A673 (cell line): ENCODE results near the gene MSANTD1. TPM values are rescaled to one million over a fixed set of nuclear protein-coding genes. Genes with fewer than 3 reads are reported as not detected.

ENCODE experiments used
- BruUV-seq: library from RNA; stranded (reverse); fragments of 400-500 nt; replicated peaks from 2 replicates; lab custom pipeline; 2021; lab: Mats Ljungman, UMichigan
- CTCF ChIA-PET: fragments of 300-600 bp; sonication (Branson Sonifier 250); formaldehyde crosslinking; loops from one replicate; lab custom pipeline; 2022; ENCODE audit warnings: antibody characterized with exemption; lab: Charles Lee
- POLR2A ChIA-PET: fragments of 300-600 bp; sonication (Branson Sonifier 250); formaldehyde crosslinking; loops from one replicate; lab custom pipeline; 2022; ENCODE audit warnings: antibody characterized with exemption; ENCODE audit not compliant: low non-redundant PET; lab: Charles Lee
- DNase-seq: peaks from one replicate; pipeline ENCODE4 v3.0.0-alpha.2; 2015; ENCODE audit warnings: low spot score
- H3K27ac ChIP-seq: fragments of 200-600 bp; sonication (generic); 2 replicates; pipeline ENCODE4 v1.5.1; 2016; ENCODE audit warnings: mixed run types, low read depth, mild to moderate bottlenecking, mixed read lengths, antibody characterized with exemption, low read length; ENCODE audit not compliant: poor library complexity, severe bottlenecking
- H3K27me3 ChIP-seq: fragments of 200-600 bp; sonication (generic); replicated peaks from 2 replicates; pipeline ENCODE4 v1.6.1; 2017; ENCODE audit warnings: mixed run types, low read depth, mild to moderate bottlenecking, mixed read lengths, antibody characterized with exemption, low read length; ENCODE audit not compliant: insufficient read depth, poor library complexity
- H3K36me3 ChIP-seq: fragments of 200-600 bp; sonication (generic); 2 replicates; pipeline ENCODE4 v1.6.1; 2016; ENCODE audit warnings: mixed run types, mild to moderate bottlenecking, mixed read lengths, antibody characterized with exemption, low read length; ENCODE audit not compliant: insufficient read depth, poor library complexity, severe bottlenecking
- H3K4me1 ChIP-seq: fragments of 200-600 bp; sonication (generic); 2 replicates; pipeline ENCODE4 v1.6.1; 2017; ENCODE audit warnings: mixed run types, mild to moderate bottlenecking, mixed read lengths, antibody characterized with exemption, low read length; ENCODE audit not compliant: insufficient read depth, poor library complexity, severe bottlenecking
- H3K4me3 ChIP-seq: fragments of 200-600 bp; sonication (generic); 2 replicates; pipeline ENCODE4 v1.5.1; 2016; ENCODE audit warnings: low read depth, mixed run types, mild to moderate bottlenecking, mixed read lengths, low read length; ENCODE audit not compliant: poor library complexity, severe bottlenecking
- H3K9me3 ChIP-seq: fragments of 200-600 bp; sonication (generic); 2 replicates; pipeline ENCODE4 v1.6.1; 2016; ENCODE audit warnings: mixed run types, low read depth, mild to moderate bottlenecking, mixed read lengths, antibody characterized with exemption, low read length; ENCODE audit not compliant: poor library complexity, severe bottlenecking
- EZH2 ChIP-seq: fragments of 200-600 bp; sonication (generic); IDR thresholded peaks from 2 replicates; pipeline ENCODE4 v1.6.1; 2017; ENCODE audit warnings: borderline replicate concordance, low read depth, mild to moderate bottlenecking, mixed read lengths, antibody characterized with exemption, low read length; ENCODE audit not compliant: poor library complexity, severe bottlenecking
- intact Hi-C: fragments of 100-400 bp; cut with micrococcal nuclease; formaldehyde crosslinking; loops from one replicate; pipeline ENCODE4 v1.10.0; 2022; ENCODE audit not compliant: unreplicated experiment
- total RNA-seq: library from RNA; stranded (reverse); gene quantifications from 2 replicates; pipeline ENCODE4 v1.2.3, GENCODE V29; 2021
- TF ChIP-seq, protein P1 (sequence below): fragments of 300-800, 200-600 bp; sonication (generic); conservative IDR thresholded peaks from 2 replicates; pipeline ENCODE4 v1.5.1; 2017; ENCODE audit warnings: low read depth, mild to moderate bottlenecking, antibody characterized with exemption, low read length, moderate library complexity, mixed read lengths

The MSANTD1 gene
- total RNA-seq, 1 experiment from 2014 or later: 2.3 TPM

DNA sequence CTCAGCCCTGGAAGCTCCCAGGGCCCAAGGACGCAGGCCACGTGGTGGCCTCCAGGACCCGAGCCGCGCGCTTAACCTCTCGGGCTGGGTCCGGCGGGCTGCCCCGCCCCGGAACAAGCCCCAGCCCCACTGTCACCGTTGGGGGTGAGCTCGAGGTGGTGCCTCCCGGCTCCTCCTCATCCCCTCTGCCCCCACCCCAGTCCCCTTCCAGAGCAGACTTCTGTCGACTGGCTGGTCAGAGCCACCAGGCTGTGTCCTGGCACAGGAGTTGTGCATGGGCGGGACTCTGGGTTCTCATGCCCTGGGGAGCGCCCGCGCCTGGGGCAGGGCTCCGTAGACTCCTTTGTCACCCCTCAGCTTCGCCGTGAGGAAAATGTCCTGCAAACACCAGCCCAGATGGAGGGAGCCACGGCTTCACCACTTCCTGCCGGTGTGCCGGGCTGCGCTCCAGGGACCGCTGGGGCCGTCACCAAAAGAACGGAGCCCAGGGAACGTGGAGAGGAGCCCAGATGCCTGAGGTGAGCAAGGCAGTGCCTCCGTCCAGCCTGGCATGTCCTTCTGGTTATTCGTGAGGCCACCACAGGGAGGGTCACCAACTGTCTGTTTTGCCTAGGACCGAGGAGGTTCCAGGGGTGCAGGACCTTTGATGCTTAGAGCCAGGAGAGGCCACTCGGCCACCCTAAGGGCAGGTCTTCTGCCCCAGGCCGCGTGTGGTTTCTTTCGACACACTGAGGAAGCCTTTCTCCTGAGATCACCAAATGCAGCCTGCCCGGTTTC lies 36.8 kb downstream of the MSANTD1 start:
- Histone ChIP-seq H3K4me1 (peaks cover 7% of the 10 kb centered on the region), H3K27ac (no peak overlapping the region), H3K36me3 (no peaks in the 10 kb centered on the region), H3K27me3 (no peaks in the 10 kb centered on the region), H3K4me3 (no peak overlapping the region), H3K9me3 (no peaks in the 10 kb centered on the region)
- BruUV-seq: no TSS peak
- no peak for TF ChIP-seq EZH2
- TF ChIP-seq, protein P1, sequence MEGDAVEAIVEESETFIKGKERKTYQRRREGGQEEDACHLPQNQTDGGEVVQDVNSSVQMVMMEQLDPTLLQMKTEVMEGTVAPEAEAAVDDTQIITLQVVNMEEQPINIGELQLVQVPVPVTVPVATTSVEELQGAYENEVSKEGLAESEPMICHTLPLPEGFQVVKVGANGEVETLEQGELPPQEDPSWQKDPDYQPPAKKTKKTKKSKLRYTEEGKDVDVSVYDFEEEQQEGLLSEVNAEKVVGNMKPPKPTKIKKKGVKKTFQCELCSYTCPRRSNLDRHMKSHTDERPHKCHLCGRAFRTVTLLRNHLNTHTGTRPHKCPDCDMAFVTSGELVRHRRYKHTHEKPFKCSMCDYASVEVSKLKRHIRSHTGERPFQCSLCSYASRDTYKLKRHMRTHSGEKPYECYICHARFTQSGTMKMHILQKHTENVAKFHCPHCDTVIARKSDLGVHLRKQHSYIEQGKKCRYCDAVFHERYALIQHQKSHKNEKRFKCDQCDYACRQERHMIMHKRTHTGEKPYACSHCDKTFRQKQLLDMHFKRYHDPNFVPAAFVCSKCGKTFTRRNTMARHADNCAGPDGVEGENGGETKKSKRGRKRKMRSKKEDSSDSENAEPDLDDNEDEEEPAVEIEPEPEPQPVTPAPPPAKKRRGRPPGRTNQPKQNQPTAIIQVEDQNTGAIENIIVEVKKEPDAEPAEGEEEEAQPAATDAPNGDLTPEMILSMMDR: no peak
- POLR2A ChIA-PET: no interaction called here
- intact Hi-C loops: no loop called here
- CTCF ChIA-PET: no interaction called here
- DNase-seq: no peak

DNA sequence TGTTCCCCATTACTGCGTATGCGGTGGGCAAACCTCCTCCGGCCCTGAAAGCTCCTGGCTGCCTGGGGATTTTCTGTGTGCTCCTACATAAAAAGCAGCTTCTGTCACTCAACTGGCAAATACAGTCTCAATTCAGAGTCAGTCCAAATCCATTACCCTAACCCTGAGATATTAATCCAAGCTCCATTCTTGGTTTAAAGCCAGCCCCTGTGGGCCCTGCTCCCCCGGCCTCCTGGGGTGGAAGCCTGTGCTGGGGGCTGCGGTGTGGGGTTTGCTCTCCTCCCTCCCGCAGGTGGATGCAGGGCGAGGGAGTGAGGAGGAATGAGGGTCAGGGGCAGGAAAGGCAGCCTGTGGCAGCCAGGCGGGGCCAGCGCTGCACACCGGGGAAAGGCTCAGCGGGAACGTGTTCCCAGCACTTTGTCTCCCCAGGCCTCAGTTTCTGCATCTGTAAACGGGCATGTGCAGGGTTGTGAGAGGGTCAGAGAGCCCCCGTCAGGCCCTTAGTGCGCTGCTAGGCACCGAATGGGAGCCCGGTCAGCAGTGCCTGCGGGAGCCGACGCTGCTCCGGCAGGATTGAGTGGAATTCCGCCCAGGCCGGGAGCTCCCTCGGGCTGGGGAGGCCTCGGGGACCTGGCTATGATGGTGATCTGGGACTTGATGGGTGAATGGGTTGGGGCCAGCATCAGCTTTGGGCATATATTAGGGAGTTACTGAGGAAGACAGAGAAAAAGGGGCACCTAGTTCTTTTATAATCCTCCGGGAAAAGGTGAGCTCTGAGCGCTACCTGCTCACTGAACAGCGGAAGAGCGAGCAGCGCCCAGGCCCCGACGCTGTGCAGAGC lies 37.6 kb downstream of the MSANTD1 start:
- Histone ChIP-seq H3K36me3 (no peaks in the 10 kb centered on the region), H3K4me3 (no peak overlapping the region), H3K27me3 (no peaks in the 10 kb centered on the region), H3K27ac (no peak overlapping the region), H3K9me3 (no peaks in the 10 kb centered on the region), H3K4me1 (peaks cover 10% of the 10 kb centered on the region)
- intact Hi-C loops: no loop called here
- TF ChIP-seq EZH2: no peak
- TF ChIP-seq, protein P1: no peak
- DNase-seq: no peak
- no TSS peak for BruUV-seq
- ChIA-PET POLR2A (no interaction called here), CTCF (no interaction called here)

DNA sequence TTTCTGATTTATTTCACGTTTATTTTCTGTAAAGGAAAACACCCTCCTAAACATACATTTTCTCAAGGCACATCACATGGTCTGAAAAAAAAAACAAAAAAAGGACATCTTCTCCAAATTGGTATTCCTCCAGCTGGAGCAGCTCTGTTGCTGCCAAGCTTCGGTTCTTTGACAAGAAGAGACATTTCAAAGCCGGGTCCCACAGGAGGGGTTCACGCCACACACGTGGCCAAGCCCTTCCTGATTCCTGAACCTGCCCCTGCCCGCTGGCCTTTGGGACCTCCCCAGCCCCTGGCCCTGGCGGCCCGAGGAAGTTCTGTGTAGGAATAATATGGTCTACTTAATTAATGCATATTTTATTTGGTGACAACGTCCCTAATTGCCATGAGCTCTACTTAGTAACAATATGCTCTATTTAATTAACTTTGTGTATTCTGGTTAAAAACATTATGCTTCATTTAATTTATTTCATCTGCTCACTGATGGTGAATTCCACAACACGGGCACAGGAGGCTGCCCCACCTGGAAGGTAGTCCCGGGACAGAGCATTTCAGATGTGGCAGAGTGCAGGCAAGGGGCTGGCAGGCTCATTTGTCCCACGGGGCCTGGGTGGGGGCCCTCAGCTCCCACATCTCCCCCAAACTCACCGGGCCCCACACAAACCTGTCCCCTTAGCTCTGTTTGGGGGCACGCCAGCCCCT lies 38.5 kb downstream of the MSANTD1 start:
- intact Hi-C loops: no loop called here
- ChIA-PET POLR2A (no interaction called here), CTCF (no interaction called here)
- no peaks in the 10 kb centered on the region for H3K36me3 ChIP-seq
- no TSS peak for BruUV-seq
- no peak overlapping the region for H3K27ac ChIP-seq
- no peaks in the 10 kb centered on the region for H3K27me3 ChIP-seq
- no peak for DNase-seq
- H3K9me3 ChIP-seq: no peaks in the 10 kb centered on the region
- peaks cover 14% of the 10 kb centered on the region for H3K4me1 ChIP-seq
- H3K4me3 ChIP-seq: no peak overlapping the region
- TF ChIP-seq EZH2: no peak
- TF ChIP-seq, protein P1: no peak
